Posterior cingulate gyrus (tissue), 11 donors: Measurements from ENCODE around the gene PTPRN2.
"Not testable (repeated sequence)": the region's sequence is repeated elsewhere in the genome, so short reads cannot be mapped to it uniquely, and the experiment has no call there.

Experiments used
- DNase-seq, 10 donors: peaks; one replicate each; pipeline versions ENCODE4 v3.0.0 to v3.0.0-alpha.2; 2020 to 2021; ENCODE audit warnings: mixed read lengths in 3 of 10
- intact Hi-C: fragments of 100-400 bp; cut with DNase I; formaldehyde crosslinking; loops from one replicate; pipeline ENCODE4 v1.15.1; 2023

The PTPRN2 gene

GRCh38 chr7:157575777-157576176 is 1011.8 kb downstream of the PTPRN2 start:
- intact Hi-C loops = no loop called here
- no peak for DNase-seq

GRCh38 chr7:157574914-157575586 is 1012.6 kb downstream of the PTPRN2 start:
- peak in 1 of 10 donors; percentile 30 for DNase-seq
- intact Hi-C loops = no loop called here

DNA sequence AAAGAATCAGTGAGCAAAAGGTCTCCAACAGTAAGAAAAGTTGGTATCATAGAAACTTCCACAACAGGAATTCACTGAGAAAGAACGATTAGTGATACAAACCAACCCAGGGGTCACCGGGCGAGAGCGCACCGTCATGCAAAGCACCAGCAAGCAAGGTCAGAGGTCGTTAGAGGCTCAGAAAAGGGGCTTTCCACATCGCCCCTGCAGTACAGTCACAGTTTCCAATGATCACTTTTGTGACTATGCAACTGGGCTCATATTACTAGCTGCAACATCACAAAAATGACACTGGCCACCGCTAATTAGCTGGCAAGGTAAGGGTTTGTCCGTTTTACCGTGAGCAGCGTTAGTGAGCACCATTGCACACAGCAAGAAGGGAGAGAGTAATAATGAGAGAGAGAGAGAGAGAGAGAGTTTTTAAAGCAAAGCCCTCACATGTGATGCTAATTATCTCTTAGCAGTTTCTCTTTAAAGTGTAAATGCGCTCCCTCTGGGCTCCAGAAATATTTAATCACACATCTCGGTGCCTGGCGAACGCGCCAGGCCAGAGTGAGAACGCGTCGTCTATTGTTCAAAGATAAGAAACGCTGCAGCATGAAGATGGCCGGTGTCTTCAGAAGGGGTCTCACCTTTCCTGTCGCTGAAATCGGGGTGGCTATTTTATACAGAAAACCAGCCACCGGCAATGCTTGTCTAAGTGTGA is 1013.4 kb downstream of the PTPRN2 start:
- intact Hi-C loops = no loop called here
- DNase-seq = peak in 2 of 10 donors; percentile 58 to 59

DNA sequence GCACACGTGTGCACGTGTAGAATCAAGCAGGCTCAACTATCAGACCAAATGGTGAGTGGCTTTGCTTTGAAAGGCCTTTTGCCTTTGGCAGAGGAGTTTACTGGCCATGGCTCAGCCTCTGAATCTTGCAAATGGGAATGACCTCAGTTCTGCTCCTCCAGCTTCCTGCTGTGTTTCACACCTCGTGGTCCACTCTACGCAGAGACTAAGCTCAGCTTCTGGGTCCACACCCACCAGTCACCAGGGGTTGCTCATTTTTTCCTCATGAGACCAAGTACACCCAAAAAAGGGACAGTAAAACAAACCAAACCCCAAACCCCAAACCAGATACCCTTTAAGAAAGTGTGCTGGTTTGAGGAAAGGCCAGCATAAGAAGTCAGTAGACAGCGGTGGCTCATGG is 1014.4 kb downstream of the PTPRN2 start:
- DNase-seq = no peak
- intact Hi-C loops = no loop called here

DNA sequence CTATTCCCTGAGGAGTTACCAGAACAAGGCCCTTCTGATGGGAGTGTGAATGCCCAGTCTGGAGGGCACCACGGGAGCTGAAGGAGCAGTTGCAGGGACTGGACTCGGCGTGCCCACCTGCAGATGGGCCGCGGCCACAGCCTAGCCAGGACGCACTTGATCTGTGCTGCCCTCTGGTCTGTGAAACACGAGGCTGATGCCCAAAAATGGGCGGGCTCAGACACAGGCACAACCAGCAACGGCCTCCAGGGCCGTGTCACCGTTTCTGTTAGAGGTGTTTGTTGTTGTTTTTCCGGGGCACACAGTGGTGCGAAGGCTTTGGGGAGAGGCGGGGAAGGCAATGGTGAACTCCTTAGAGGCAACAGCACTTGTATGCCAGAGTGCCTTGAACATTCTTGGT is 1015.0 kb downstream of the PTPRN2 start:
- intact Hi-C loops = no loop called here
- DNase-seq = peak in 2 of 10 donors; percentile 26 to 32

- intact Hi-C loops = no loop called here
- peak in 2 of 10 donors; percentile 17 to 67 for DNase-seq
Observed at GRCh38 chr7:157570531-157571200, 1017.0 kb downstream of the PTPRN2 start.

GRCh38 chr7:157569967-157570366 is 1017.7 kb downstream of the PTPRN2 start:
- intact Hi-C loops = no loop called here
- DNase-seq = peak in 1 of 10 donors; percentile 32

DNA sequence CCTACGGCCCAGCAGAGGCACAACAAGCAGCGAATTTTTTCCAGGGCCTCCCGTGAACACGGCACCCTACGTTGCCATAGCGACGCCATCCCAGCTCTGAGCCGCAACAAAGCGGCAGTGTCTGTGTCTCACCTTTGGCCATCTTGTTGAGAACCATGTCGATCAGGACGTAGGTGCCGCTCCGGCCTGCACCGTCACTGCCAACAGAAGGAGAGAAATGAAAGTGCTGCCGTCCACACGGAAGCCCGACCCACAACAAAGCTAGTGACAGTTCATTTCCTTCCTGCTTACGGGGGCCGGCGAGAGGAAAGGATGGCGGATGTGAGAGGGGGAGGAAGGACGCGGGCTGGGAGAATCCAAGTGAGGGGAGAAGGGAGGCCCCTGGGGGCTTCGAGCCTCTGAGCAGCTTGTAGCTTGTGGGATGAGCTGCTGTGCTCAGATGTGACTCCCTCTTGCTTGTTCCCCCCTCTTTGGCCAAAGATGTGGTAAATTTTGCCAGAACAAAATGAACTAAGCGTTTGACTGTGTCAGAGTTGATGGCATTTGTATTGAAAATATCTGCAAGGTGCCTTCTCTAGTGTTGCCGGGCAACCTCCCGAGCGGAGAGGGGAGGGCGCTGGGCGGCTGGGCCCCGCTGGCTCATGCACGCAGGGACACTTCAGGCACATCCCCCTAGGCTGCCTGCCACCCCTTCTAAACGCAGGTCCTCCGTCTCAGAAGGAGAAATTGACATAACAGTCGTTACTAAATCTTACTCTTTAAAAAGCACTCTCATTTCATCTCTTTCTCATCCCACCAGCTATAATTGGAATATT is 1018.6 kb downstream of the PTPRN2 start:
- intact Hi-C loops = no loop called here

DNA sequence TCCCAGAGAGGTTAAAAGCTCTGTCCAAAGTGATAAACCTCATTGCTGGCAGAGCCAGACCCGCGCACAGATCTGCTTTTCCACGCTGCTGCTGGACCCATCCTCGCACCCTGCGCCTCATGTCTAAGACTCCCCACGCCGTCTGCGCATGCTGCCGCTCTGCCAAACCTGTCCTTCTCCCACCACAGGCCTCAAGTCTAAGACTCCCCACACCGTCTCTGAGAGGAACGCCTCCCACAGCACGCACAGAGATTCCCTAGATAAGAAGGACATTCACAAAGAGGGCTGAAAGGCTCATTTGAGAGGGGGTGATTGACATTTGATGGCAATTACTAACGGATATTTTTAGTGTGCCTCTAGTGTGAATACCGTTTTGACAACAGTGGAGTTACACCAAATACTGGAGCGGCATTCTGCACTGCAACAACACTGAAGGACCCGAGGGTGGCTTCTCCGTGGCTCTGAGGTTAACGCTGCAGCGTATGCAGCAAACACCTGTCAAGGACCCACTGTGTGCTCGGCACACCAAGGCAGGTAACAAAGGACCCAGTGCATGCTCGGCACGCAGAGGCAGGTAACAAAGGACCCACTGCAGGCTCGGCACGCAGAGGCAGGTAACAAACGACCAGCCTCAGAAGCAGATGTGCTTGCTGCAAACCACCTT is 1019.4 kb downstream of the PTPRN2 start:
- peak in 2 of 10 donors; percentile 73 for DNase-seq
- intact Hi-C loops = no loop called here

More for the DNA sequence above, 1018.6 kb downstream of the PTPRN2 start:
- DNase-seq = peak; percentile 30 to 93 (median 54)

DNA sequence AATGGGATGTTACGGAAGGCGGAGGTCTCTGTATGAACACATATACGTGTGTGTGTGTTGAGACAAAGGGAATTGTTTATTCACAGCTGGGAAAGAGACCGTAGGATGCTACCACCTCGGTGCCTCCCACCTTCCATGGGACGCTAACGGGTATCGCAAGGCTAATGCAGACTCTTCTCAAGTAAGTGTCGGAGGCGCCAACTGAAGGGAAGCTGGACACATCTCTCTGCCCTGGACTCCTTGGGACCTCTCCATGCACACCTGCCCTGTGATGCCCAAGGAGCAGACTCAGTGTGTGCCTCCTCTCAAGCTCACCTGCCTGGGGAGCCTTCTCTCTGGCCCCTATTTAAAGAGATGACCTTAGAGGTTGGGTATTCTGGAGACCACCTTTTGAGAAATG is 1020.0 kb downstream of the PTPRN2 start:
- intact Hi-C loops = no loop called here
- peak in 3 of 10 donors; percentile 57 to 65 (median 64) for DNase-seq

- DNase-seq = peak in 3 of 10 donors; percentile 50 to 84 (median 74)
Observed at GRCh38 chr7:157566631-157567006, 1021.0 kb downstream of the PTPRN2 start.

DNA sequence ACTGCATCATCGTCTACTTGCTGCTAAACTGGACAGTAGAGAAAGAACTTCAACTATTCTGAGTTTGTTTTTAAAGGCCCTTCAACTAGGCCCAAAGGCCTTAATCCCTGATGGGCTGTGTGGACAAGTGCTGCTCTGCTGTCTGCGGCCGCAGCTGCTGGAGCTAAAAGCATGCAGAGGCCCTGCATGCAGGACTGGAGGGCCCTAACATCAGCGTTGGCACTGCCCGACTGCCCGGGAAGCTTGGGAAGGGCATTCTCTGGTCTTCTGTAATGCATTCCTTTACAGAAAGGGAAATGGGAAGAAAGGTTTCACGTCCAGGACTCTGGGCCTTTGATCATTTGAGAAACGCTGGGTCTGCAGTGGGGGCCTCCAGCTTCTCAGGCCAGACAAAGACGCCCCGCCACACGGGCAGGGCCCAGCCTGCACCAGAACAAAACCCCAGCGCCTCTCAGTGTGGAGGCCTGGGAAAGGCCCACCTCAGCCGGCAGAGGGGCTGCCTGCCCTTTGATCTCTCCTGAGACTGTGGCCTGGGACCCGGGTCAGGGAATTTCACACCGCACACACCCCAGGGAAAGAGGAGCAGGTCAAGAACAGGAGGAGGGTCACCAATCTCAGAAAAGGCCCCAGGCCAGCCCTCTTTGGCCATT is 1021.5 kb downstream of the PTPRN2 start:
- intact Hi-C loops = no loop called here
- DNase-seq = peak in 2 of 10 donors; percentile 57 to 61

More at GRCh38 chr7:157566631-157567006, 1021.0 kb downstream of the PTPRN2 start:
- intact Hi-C loops = no loop called here

DNA sequence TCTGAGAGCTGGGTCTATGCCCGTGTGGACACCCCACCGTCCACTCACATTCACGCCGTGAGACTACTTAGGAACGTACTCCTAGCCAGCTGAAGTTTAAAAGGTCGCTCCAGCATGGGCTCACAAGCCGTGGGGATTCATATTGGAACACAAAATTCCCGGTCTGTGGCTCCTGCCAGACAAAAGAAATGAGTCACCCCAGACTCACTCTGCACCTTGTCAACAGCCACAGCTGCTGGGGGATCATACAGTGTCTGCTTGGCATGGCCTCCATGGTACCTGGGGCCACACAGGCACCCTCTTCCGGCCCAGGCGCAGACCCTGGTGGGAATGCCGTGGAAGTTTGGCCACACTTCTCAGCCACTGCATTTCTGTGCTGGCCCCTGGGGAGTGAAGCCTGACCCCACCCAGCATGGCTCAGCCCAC is 1022.4 kb downstream of the PTPRN2 start:
- DNase-seq = peak in 2 of 10 donors; percentile 27 to 59
- intact Hi-C loops = no loop called here

- DNase-seq = peak in 1 of 10 donors; percentile 14
- intact Hi-C loops = no loop called here
Observed at GRCh38 chr7:157564517-157565177, 1023.0 kb downstream of the PTPRN2 start.

GRCh38 chr7:157563467-157564135 is 1024.0 kb downstream of the PTPRN2 start:
- intact Hi-C loops = not testable (repeated sequence)
- peak in 2 of 10 donors; percentile 14 to 41 for DNase-seq

- DNase-seq = peak in 2 of 10 donors; percentile 36 to 49
- intact Hi-C loops = not testable (repeated sequence)
Observed at GRCh38 chr7:157562522-157563398, 1024.9 kb downstream of the PTPRN2 start.

GRCh38 chr7:157561816-157562410 is 1025.7 kb downstream of the PTPRN2 start:
- peak in 2 of 10 donors; percentile 42 to 62 for DNase-seq
- intact Hi-C loops = no loop called here
